WTC11 (cell line): ENCODE results near the gene CCDC24. TPM values are rescaled to one million over a fixed set of nuclear protein-coding genes. Genes with fewer than 3 reads are reported as not detected.

Source experiments
- ATAC-seq: fragments of 200-7000 bp; cut with Tn5 transposase; 2 replicates; pipeline ENCODE4 v1.10.0; 2021; ENCODE audit warnings: mild to moderate bottlenecking, moderate library complexity
- CTCF ChIA-PET: fragments of 300-600 bp; sonication (Branson Sonifier 250); formaldehyde crosslinking; loops from one replicate; lab custom pipeline; 2021; ENCODE audit warnings: antibody characterized with exemption; lab: Charles Lee
- POLR2A ChIA-PET: fragments of 350-600 bp; sonication (Branson Sonifier 250); formaldehyde crosslinking; loops from one replicate; lab custom pipeline; 2021; ENCODE audit warnings: antibody characterized with exemption; lab: Charles Lee
- DNase-seq: peaks from one replicate; pipeline ENCODE4 v3.0.0; 2021; ENCODE audit warnings: low spot score
- H3K27ac Mint-ChIP-seq: 2 replicates; pipeline ENCODE4 v1.8.0; 2021; ENCODE audit warnings: mixed read lengths
- H3K27me3 Mint-ChIP-seq: 2 replicates; pipeline ENCODE4 v1.8.0; 2021; ENCODE audit warnings: low read depth, mild to moderate bottlenecking, moderate library complexity, mixed read lengths
- H3K36me3 Mint-ChIP-seq: 2 replicates; pipeline ENCODE4 v1.8.0; 2021; ENCODE audit warnings: mixed read lengths
- H3K4me1 Mint-ChIP-seq: 2 replicates; pipeline ENCODE4 v1.8.0; 2022; ENCODE audit warnings: mixed read lengths
- H3K4me3 Mint-ChIP-seq: 2 replicates; pipeline ENCODE4 v1.8.0; 2021; ENCODE audit warnings: mild to moderate bottlenecking, moderate library complexity, mixed read lengths
- H3K9me3 Mint-ChIP-seq: 2 replicates; pipeline ENCODE4 v1.8.0; 2021; ENCODE audit warnings: mixed read lengths
- ATF1 ChIP-seq: sonication (generic); formaldehyde crosslinking; IDR thresholded peaks from 2 replicates; pipeline ENCODE4 v1.8.1; 2023; ENCODE audit warnings: mild to moderate bottlenecking, moderate library complexity, missing genetic modification reagents
- CREB1 ChIP-seq: sonication (generic); formaldehyde crosslinking; IDR thresholded peaks from 2 replicates; pipeline ENCODE4 v1.8.0; 2023; ENCODE audit warnings: mild to moderate bottlenecking, missing genetic modification reagents
- CREM ChIP-seq: sonication (generic); formaldehyde crosslinking; IDR thresholded peaks from 2 replicates; pipeline ENCODE4 v1.8.1; 2022; ENCODE audit warnings: mild to moderate bottlenecking, missing genetic modification reagents, moderate library complexity
- CTCF ChIP-seq: fragments of 200-600 bp; IDR thresholded peaks from 2 replicates; pipeline ENCODE4 v1.8.0; 2022; ENCODE audit warnings: antibody characterized with exemption
- E2F1 ChIP-seq: sonication (generic); formaldehyde crosslinking; IDR thresholded peaks from 2 replicates; pipeline ENCODE4 v1.8.0; 2022; ENCODE audit warnings: mild to moderate bottlenecking, missing genetic modification reagents
- EMX1 ChIP-seq: fragments of 250-450 bp; sonication (Bioruptor Pico); IDR thresholded peaks from 2 replicates; pipeline ENCODE4 v1.8.0; 2021; ENCODE audit warnings: mild to moderate bottlenecking
- FOXP4 ChIP-seq: sonication (generic); formaldehyde crosslinking; IDR thresholded peaks from 2 replicates; pipeline ENCODE4 v1.8.0; 2022; ENCODE audit warnings: mild to moderate bottlenecking, missing genetic modification reagents
- GABPB1 ChIP-seq: sonication (generic); formaldehyde crosslinking; IDR thresholded peaks from 2 replicates; pipeline ENCODE4 v1.8.1; 2023; ENCODE audit warnings: mild to moderate bottlenecking, missing genetic modification reagents
- IRF2 ChIP-seq: sonication (generic); formaldehyde crosslinking; IDR thresholded peaks from 2 replicates; pipeline ENCODE4 v1.8.0; 2022; ENCODE audit warnings: low read depth, missing genetic modification reagents, borderline replicate concordance
- JUN ChIP-seq: sonication (generic); formaldehyde crosslinking; IDR thresholded peaks from 2 replicates; pipeline ENCODE4 v1.8.0; 2023; ENCODE audit warnings: mild to moderate bottlenecking, missing genetic modification reagents
- KAT7 ChIP-seq: sonication (generic); formaldehyde crosslinking; IDR thresholded peaks from 2 replicates; pipeline ENCODE4 v1.8.1; 2023; ENCODE audit warnings: missing genetic modification reagents, mild to moderate bottlenecking, borderline replicate concordance
- MLX ChIP-seq: sonication (generic); formaldehyde crosslinking; IDR thresholded peaks from 2 replicates; pipeline ENCODE4 v1.8.1; 2023; ENCODE audit warnings: mild to moderate bottlenecking, missing genetic modification reagents, moderate library complexity
- MYBL2 ChIP-seq: sonication (generic); formaldehyde crosslinking; IDR thresholded peaks from 2 replicates; pipeline ENCODE4 v1.8.1; 2023; ENCODE audit warnings: mild to moderate bottlenecking, moderate library complexity, missing genetic modification reagents
- NR3C1 ChIP-seq: sonication (generic); formaldehyde crosslinking; conservative IDR thresholded peaks from 2 replicates; pipeline ENCODE4 v1.8.1; 2023; ENCODE audit warnings: low read depth, mild to moderate bottlenecking, missing genetic modification reagents
- SMAD3 ChIP-seq: sonication (generic); formaldehyde crosslinking; IDR thresholded peaks from 2 replicates; pipeline ENCODE4 v1.8.0; 2022; ENCODE audit warnings: missing genetic modification reagents, mild to moderate bottlenecking, borderline replicate concordance
- TP53 ChIP-seq: sonication (generic); formaldehyde crosslinking; IDR thresholded peaks from 2 replicates; pipeline ENCODE4 v1.8.1; 2023; ENCODE audit warnings: mild to moderate bottlenecking, missing genetic modification reagents
- ZBTB21 ChIP-seq: sonication (generic); formaldehyde crosslinking; IDR thresholded peaks from 2 replicates; pipeline ENCODE4 v1.8.1; 2023; ENCODE audit warnings: mild to moderate bottlenecking, missing genetic modification reagents, borderline replicate concordance
- ZNF121 ChIP-seq: sonication (generic); formaldehyde crosslinking; IDR thresholded peaks from 2 replicates; pipeline ENCODE4 v1.8.0; 2023; ENCODE audit warnings: missing genetic modification reagents
- ZNF396 ChIP-seq: fragments of 250-450 bp; sonication (Bioruptor Pico); IDR thresholded peaks from 2 replicates; pipeline ENCODE4 v1.8.0; 2021; ENCODE audit warnings: mild to moderate bottlenecking, moderate library complexity, borderline replicate concordance
- total RNA-seq: library from RNA; stranded (reverse); gene quantifications from 3 replicates; pipeline ENCODE4 v1.2.3, GENCODE V29; 2021
- TF ChIP-seq, protein P1 (sequence below): sonication (generic); formaldehyde crosslinking; IDR thresholded peaks from 2 replicates; pipeline ENCODE4 v1.8.1; 2023; ENCODE audit warnings: mild to moderate bottlenecking, moderate library complexity, missing genetic modification reagents
- TF ChIP-seq, protein P2 (sequence below): fragments of 250-450 bp; sonication (Bioruptor Pico); IDR thresholded peaks from 2 replicates; pipeline ENCODE4 v1.9.0; 2021; ENCODE audit warnings: mild to moderate bottlenecking
- TF ChIP-seq, protein P3 (sequence below): sonication (generic); formaldehyde crosslinking; conservative IDR thresholded peaks from 2 replicates; pipeline ENCODE4 v1.8.1; 2022; ENCODE audit warnings: mild to moderate bottlenecking, missing genetic modification reagents

Gene CCDC24
- total RNA-seq, 1 experiment from 2014 or later = 12.1 TPM

GRCh38 chr1:43997295-43997999 is 6.0 kb downstream of the CCDC24 start (continued):
- TF ChIP-seq ATF1 (CRISPR knock-in tag) = no peak
- no peak for TF ChIP-seq CREB1 (CRISPR knock-in tag)
- no peak for TF ChIP-seq JUN
- no peak for TF ChIP-seq MLX (CRISPR knock-in tag)
- TF ChIP-seq ZNF396 (CRISPR knock-in tag) = no peak
- no peak for TF ChIP-seq FOXP4
- TF ChIP-seq, protein P1, sequence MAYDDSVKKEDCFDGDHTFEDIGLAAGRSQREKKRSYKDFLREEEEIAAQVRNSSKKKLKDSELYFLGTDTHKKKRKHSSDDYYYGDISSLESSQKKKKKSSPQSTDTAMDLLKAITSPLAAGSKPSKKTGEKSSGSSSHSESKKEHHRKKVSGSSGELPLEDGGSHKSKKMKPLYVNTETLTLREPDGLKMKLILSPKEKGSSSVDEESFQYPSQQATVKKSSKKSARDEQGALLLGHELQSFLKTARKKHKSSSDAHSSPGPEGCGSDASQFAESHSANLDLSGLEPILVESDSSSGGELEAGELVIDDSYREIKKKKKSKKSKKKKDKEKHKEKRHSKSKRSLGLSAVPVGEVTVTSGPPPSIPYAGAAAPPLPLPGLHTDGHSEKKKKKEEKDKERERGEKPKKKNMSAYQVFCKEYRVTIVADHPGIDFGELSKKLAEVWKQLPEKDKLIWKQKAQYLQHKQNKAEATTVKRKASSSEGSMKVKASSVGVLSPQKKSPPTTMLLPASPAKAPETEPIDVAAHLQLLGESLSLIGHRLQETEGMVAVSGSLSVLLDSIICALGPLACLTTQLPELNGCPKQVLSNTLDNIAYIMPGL = no peak
- TF ChIP-seq GABPB1 (CRISPR knock-in tag) = no peak
- TF ChIP-seq, all 79 proteins: peak for 0

DNA sequence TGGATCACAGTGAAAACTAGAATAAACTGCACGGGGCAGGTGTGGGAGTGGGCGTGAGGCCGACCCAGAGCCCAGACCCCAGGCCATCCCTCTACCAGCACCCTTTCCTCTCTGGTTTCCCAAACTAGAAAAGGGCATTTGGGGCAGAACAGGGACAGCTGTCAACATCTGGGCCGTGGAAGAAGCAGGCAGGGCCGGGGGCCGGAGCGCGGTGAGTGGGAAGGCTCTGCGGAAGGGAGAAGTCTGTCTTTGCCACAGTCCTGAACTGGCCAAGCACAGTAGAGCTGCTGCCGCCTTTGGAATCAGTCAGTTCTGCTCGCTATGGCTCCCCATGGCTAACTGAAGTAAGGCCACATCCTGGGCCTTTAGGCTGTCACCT is 6.6 kb downstream of the CCDC24 start:
- Mint-ChIP-seq H3K4me3 (no peak overlapping the region), H3K27ac (no peak overlapping the region), H3K4me1 (peaks cover 13% of the 10 kb centered on the region), H3K9me3 (no peaks in the 10 kb centered on the region), H3K27me3 (peaks cover 8% of the 10 kb centered on the region), H3K36me3 (peaks cover 9% of the 10 kb centered on the region)
- ChIA-PET POLR2A (no interaction called here), CTCF (interaction anchor here (2.1 to 3.8 kb wide), 2 partner anchors 38 to 51 kb away, joined by 6 to 16 read pairs; no protein-coding TSS in a partner anchor)
- no peak for TF ChIP-seq KAT7
- no peak for TF ChIP-seq TP53 (CRISPR knock-in tag)
- no peak for TF ChIP-seq SMAD3 (CRISPR knock-in tag)
- DNase-seq (no peak), ATAC-seq (no peak)

DNA sequence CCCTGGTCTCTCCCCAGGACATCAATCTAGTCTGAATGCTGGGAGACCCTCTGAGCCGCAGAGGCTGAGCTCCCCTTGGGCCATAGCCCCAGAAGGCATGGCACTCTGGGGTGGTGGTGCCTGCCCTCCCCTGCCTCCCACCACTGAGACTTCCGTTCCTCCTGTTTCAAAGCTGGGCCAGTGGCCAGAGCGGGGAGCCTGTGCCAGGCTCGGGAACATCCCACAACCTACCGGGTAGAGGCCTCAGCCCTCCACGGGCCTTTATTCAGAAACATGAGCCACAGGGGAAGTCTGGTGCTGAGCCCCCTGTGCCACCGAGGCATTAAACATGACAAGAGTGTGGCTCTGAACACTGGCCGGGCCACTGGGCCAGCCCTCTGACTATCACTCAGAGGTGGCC is 8.1 kb downstream of the CCDC24 start:
- CTCF ChIA-PET = interaction anchor here (1.1 to 3.8 kb wide), 3 partner anchors 8 to 49 kb away, joined by 3 to 16 read pairs (median 6); partner anchors contain the start of gene CCDC24
- H3K4me3 Mint-ChIP-seq = no peak overlapping the region

DNA sequence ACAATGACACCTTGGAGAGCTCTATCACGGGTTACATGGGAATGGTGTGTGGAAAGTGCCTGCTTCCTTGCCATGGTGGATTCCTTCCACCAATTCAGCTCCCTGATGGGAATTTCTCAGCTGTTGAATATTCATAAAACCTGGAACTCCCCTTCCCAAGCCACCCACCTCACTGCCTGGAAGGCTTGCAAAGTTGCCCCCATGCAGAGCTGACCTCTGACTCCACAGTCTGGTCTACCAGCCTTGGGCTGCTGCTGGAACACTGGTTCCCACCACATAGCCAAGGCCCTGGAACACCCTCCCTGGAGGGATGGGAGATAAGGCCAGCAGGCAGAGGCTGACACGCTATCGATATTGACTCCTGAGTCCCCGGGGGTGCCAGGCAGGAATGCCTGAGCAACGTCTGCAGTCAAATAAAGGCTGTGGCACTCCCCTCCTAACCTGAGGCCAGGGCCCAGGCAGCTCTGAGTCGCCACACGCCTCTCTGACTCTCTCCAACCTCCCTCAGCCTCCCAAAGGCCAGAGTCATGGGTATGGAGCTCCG is 8.8 kb downstream of the CCDC24 start:
- Mint-ChIP-seq H3K27me3 (no peaks in the 10 kb centered on the region; the same call in 1 of the 2 replicates), H3K27ac (no peak overlapping the region), H3K36me3 (peaks cover 9% of the 10 kb centered on the region), H3K4me3 (no peak overlapping the region), H3K9me3 (no peaks in the 10 kb centered on the region), H3K4me1 (peaks cover 3% of the 10 kb centered on the region; the same call in 1 of the 2 replicates)
- DNase-seq (no peak), ATAC-seq (no peak)
- ChIA-PET POLR2A (interaction anchor here (0.5 to 1.4 kb wide), 2 partner anchors 32 to 1559 kb away, joined by 4 to 9 read pairs; partner anchors contain the start of gene SLC6A9), CTCF (interaction anchor here (1.1 to 3.8 kb wide), 4 partner anchors 9 to 48 kb away, joined by 3 to 16 read pairs (median 5); partner anchors contain the start of gene CCDC24)
- TF ChIP-seq CREM (CRISPR knock-in tag) = no peak
- TF ChIP-seq ATF1 (CRISPR knock-in tag) = no peak
- TF ChIP-seq CTCF = no peak
- TF ChIP-seq, protein P2, sequence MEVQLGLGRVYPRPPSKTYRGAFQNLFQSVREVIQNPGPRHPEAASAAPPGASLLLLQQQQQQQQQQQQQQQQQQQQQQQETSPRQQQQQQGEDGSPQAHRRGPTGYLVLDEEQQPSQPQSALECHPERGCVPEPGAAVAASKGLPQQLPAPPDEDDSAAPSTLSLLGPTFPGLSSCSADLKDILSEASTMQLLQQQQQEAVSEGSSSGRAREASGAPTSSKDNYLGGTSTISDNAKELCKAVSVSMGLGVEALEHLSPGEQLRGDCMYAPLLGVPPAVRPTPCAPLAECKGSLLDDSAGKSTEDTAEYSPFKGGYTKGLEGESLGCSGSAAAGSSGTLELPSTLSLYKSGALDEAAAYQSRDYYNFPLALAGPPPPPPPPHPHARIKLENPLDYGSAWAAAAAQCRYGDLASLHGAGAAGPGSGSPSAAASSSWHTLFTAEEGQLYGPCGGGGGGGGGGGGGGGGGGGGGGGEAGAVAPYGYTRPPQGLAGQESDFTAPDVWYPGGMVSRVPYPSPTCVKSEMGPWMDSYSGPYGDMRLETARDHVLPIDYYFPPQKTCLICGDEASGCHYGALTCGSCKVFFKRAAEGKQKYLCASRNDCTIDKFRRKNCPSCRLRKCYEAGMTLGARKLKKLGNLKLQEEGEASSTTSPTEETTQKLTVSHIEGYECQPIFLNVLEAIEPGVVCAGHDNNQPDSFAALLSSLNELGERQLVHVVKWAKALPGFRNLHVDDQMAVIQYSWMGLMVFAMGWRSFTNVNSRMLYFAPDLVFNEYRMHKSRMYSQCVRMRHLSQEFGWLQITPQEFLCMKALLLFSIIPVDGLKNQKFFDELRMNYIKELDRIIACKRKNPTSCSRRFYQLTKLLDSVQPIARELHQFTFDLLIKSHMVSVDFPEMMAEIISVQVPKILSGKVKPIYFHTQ (CRISPR knock-in tag) = no peak
- no peak for TF ChIP-seq E2F1 (CRISPR knock-in tag)

More for the DNA sequence above, 8.1 kb downstream of the CCDC24 start:
- POLR2A ChIA-PET = interaction anchor here (1.4 kb wide), 1 partner anchor 32 kb away, joined by 4 read pairs; the partner anchor contains the start of gene SLC6A9
- DNase-seq = no peak
- H3K27ac Mint-ChIP-seq = no peak overlapping the region
- no peaks in the 10 kb centered on the region; the same call in 1 of the 2 replicates for H3K27me3 Mint-ChIP-seq
- TF ChIP-seq EMX1 (CRISPR knock-in tag) (no peak), MYBL2 (no peak), ZNF121 (CRISPR knock-in tag) (no peak), IRF2 (no peak), NR3C1 (CRISPR knock-in tag) (no peak), ZBTB21 (no peak)
- TF ChIP-seq, protein P3, sequence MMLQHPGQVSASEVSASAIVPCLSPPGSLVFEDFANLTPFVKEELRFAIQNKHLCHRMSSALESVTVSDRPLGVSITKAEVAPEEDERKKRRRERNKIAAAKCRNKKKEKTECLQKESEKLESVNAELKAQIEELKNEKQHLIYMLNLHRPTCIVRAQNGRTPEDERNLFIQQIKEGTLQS (CRISPR knock-in tag) = no peak
- TF ChIP-seq, all 79 proteins: peak for 0
- Mint-ChIP-seq H3K9me3 (no peaks in the 10 kb centered on the region), H3K4me1 (peaks cover 8% of the 10 kb centered on the region), H3K36me3 (peaks cover 9% of the 10 kb centered on the region)
- ATAC-seq = no peak
